OCI-LY3 (cell line): ENCODE measurements around the gene ANK3.

Source experiments
- H2AFZ ChIP-seq: fragments of 200-600, 300-600 bp; shearing (Covaris generic); 2 replicates; pipeline ENCODE4 v1.6.0; 2014; ENCODE audit warnings: antibody characterized with exemption, low read depth, low read length
- H3K27ac ChIP-seq: fragments of 200-600, 300-600 bp; sonication (generic); 2 replicates; pipeline ENCODE4 v1.5.1; 2014; ENCODE audit warnings: mild to moderate bottlenecking, low read length, moderate library complexity, mixed read lengths
- H3K27me3 ChIP-seq: fragments of 200-600, 300-600 bp; sonication (generic); 2 replicates; pipeline ENCODE4 v1.6.1; 2014; ENCODE audit warnings: low read depth, low read length, mixed read lengths
- H3K36me3 ChIP-seq: fragments of 200-600, 300-600 bp; sonication (generic); replicated peaks from 2 replicates; pipeline ENCODE3; 2014; ENCODE audit warnings: low read depth, low read length, mixed read lengths
- H3K4me1 ChIP-seq: fragments of 300-600, 200-600 bp; sonication (generic); 2 replicates; pipeline ENCODE4 v1.6.1; 2014; ENCODE audit warnings: low read length, mixed read lengths
- H3K4me2 ChIP-seq: fragments of 200-600, 300-600 bp; sonication (generic); 2 replicates; pipeline ENCODE4 v1.6.1; 2014; ENCODE audit warnings: low read length, mixed read lengths
- H3K4me3 ChIP-seq: fragments of 300-600, 200-600 bp; sonication (generic); 2 replicates; pipeline ENCODE4 v1.5.1; 2014; ENCODE audit warnings: antibody characterized with exemption, mild to moderate bottlenecking, low read length, moderate library complexity
- H3K79me2 ChIP-seq: fragments of 300-600, 200-600 bp; shearing (Covaris generic); 2 replicates; pipeline ENCODE4 v1.6.1; 2014; ENCODE audit warnings: mild to moderate bottlenecking, low read length, mixed read lengths
- H3K9ac ChIP-seq: fragments of 300-600, 200-600 bp; shearing (Covaris generic); 2 replicates; pipeline ENCODE4 v1.6.0; 2014; ENCODE audit warnings: mild to moderate bottlenecking, low read length, moderate library complexity
- H3K9me3 ChIP-seq: fragments of 200-600, 300-600 bp; shearing (Covaris generic); 2 replicates; pipeline ENCODE4 v1.6.1; 2014; ENCODE audit warnings: low read length, mixed read lengths; ENCODE audit not compliant: insufficient read depth
- H4K20me1 ChIP-seq: fragments of 200-600, 300-600 bp; sonication (generic); 2 replicates; pipeline ENCODE4 v1.6.1; 2016; ENCODE audit warnings: low read length, mixed read lengths; ENCODE audit not compliant: insufficient read depth
- EZH2phosphoT487 ChIP-seq: fragments of 200-600 bp; shearing (Covaris generic); IDR thresholded peaks from 2 replicates; pipeline ENCODE4 v1.6.1; 2018; ENCODE audit warnings: antibody characterized with exemption, mixed run types, low read depth
- TF ChIP-seq, protein P1 (sequence below): fragments of 200-600, 300-600 bp; sonication (generic); IDR thresholded peaks from 2 replicates; pipeline ENCODE4 v1.5.1; 2014; ENCODE audit warnings: antibody characterized with exemption, low read length, low read depth

Gene ANK3

DNA sequence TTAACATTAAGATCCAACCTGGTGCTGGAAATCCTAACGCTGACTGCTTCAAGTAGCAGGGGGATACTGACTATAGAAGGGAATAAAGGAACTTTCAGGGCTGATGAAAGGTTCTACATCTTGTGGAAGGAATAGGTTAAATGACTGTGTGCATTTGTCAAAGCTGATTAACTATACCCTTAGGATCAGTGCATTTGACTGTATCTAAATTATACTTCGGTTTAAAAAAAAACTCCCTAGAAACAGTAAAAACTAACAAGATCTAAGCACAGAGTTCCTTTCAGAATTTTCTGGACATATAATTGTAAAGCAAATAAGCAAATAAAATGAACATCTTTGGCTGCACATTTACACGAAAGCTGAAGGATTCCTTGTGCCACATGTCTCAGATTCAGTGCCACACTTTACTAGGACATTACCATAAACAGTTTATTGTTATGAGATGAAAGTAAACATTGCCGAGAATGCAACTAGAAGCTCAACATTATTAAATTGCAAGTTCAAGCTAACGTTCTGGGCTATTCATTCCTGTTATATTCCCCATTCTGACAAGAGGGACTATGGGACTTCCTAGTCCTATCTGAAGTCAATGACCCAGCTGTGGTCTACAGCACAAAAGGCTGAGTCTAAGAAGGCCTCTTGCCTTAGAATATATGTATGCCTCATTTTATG lies 20.7 kb downstream of the ANK3 start:
- H4K20me1 ChIP-seq = no peaks in the 10 kb centered on the region
- TF ChIP-seq, protein P1, sequence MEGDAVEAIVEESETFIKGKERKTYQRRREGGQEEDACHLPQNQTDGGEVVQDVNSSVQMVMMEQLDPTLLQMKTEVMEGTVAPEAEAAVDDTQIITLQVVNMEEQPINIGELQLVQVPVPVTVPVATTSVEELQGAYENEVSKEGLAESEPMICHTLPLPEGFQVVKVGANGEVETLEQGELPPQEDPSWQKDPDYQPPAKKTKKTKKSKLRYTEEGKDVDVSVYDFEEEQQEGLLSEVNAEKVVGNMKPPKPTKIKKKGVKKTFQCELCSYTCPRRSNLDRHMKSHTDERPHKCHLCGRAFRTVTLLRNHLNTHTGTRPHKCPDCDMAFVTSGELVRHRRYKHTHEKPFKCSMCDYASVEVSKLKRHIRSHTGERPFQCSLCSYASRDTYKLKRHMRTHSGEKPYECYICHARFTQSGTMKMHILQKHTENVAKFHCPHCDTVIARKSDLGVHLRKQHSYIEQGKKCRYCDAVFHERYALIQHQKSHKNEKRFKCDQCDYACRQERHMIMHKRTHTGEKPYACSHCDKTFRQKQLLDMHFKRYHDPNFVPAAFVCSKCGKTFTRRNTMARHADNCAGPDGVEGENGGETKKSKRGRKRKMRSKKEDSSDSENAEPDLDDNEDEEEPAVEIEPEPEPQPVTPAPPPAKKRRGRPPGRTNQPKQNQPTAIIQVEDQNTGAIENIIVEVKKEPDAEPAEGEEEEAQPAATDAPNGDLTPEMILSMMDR = no peak
- TF ChIP-seq EZH2phosphoT487 = no peak
- no peaks in the 10 kb centered on the region for H3K36me3 ChIP-seq
- H3K9me3 ChIP-seq = no peaks in the 10 kb centered on the region
- no peaks in the 10 kb centered on the region for H3K27me3 ChIP-seq
- no peak overlapping the region for H3K4me3 ChIP-seq
- H3K9ac ChIP-seq = no peak overlapping the region
- H2AFZ ChIP-seq = no peak overlapping the region
- no peaks in the 10 kb centered on the region for H3K4me1 ChIP-seq
- no peak overlapping the region for H3K27ac ChIP-seq
- no peaks in the 10 kb centered on the region for H3K79me2 ChIP-seq
- no peak overlapping the region for H3K4me2 ChIP-seq

DNA sequence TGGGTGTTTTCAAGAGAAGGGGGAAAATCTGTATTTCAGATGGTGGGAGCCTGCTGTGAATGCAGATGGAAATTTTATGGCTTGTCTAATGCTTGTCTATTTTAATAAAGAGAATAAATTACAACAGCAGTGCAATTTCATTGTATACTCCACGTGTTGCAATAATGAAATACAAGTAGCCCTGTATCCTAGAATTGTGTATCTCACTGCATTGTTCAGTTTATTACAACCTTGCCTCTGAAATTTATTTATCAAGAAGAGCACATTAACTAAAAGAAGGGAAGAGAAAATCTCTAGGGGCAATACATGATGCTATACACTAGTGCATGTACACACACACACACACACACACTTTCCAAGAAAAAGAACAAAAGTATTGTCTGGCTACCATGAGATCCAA lies 21.8 kb downstream of the ANK3 start:
- Histone ChIP-seq H2AFZ (no peak overlapping the region), H4K20me1 (no peaks in the 10 kb centered on the region), H3K27ac (no peak overlapping the region), H3K9me3 (no peaks in the 10 kb centered on the region), H3K4me3 (no peak overlapping the region), H3K9ac (no peak overlapping the region), H3K27me3 (no peaks in the 10 kb centered on the region), H3K36me3 (no peaks in the 10 kb centered on the region), H3K79me2 (no peaks in the 10 kb centered on the region), H3K4me1 (no peaks in the 10 kb centered on the region), H3K4me2 (no peak overlapping the region)
- TF ChIP-seq, protein P1 = no peak
- TF ChIP-seq EZH2phosphoT487 = no peak

DNA sequence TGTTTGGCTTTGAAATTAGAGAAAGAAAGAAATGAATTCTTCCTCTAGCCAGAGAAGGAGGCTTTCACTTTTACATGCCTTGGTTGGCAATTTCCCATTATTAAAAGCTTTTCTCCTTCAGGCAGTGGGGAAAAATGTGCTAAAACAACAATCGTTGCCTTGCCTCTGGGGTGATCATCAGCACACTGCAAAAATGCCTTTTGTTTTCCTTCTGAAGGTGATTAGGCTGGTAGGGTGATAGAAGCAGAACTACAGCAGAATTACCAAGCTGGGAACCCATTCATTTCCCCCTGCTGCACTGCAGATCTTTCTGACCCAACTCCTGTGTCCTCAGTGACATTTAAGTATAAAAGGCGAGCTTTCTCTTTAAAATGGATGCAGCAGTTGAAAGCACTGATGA lies 22.2 kb downstream of the ANK3 start:
- H3K27ac ChIP-seq = no peak overlapping the region
- H3K4me1 ChIP-seq = no peaks in the 10 kb centered on the region
- H3K4me3 ChIP-seq = no peak overlapping the region
- no peak for TF ChIP-seq EZH2phosphoT487
- TF ChIP-seq, protein P1 = no peak
- H2AFZ ChIP-seq = no peak overlapping the region
- H3K9me3 ChIP-seq = no peaks in the 10 kb centered on the region
- H3K9ac ChIP-seq = no peak overlapping the region
- no peaks in the 10 kb centered on the region for H3K36me3 ChIP-seq
- H4K20me1 ChIP-seq = no peaks in the 10 kb centered on the region
- no peaks in the 10 kb centered on the region for H3K79me2 ChIP-seq
- H3K4me2 ChIP-seq = no peak overlapping the region
- no peaks in the 10 kb centered on the region for H3K27me3 ChIP-seq

DNA sequence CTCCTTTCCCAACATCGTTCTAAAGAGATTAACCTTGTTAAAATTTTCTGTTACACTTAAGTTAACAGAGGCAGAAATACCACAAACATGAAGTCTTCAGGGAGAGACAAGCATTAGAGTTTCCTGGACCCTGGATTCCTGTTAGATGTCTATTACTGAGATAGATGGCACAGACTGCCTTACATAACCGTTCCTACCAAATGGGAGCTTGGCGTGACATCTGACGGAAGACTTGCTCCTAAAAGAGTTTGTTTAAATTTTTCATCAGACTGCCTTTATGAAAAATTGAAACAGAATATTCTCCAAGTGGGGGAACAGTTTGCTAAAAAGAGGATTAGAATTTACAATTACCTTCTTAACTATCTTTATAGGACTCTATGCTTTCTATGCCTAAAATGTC lies 22.7 kb downstream of the ANK3 start:
- no peak overlapping the region for H2AFZ ChIP-seq
- no peak overlapping the region for H3K27ac ChIP-seq
- no peaks in the 10 kb centered on the region for H4K20me1 ChIP-seq
- TF ChIP-seq, protein P1 = no peak
- no peak for TF ChIP-seq EZH2phosphoT487
- no peaks in the 10 kb centered on the region for H3K9me3 ChIP-seq
- no peaks in the 10 kb centered on the region for H3K4me1 ChIP-seq
- no peaks in the 10 kb centered on the region for H3K36me3 ChIP-seq
- H3K27me3 ChIP-seq = no peaks in the 10 kb centered on the region
- H3K9ac ChIP-seq = no peak overlapping the region
- H3K79me2 ChIP-seq = no peaks in the 10 kb centered on the region
- H3K4me3 ChIP-seq = no peak overlapping the region
- H3K4me2 ChIP-seq = no peak overlapping the region
